Measurements from ENCODE around the gene IGF2BP3.

Gene IGF2BP3

DNA sequence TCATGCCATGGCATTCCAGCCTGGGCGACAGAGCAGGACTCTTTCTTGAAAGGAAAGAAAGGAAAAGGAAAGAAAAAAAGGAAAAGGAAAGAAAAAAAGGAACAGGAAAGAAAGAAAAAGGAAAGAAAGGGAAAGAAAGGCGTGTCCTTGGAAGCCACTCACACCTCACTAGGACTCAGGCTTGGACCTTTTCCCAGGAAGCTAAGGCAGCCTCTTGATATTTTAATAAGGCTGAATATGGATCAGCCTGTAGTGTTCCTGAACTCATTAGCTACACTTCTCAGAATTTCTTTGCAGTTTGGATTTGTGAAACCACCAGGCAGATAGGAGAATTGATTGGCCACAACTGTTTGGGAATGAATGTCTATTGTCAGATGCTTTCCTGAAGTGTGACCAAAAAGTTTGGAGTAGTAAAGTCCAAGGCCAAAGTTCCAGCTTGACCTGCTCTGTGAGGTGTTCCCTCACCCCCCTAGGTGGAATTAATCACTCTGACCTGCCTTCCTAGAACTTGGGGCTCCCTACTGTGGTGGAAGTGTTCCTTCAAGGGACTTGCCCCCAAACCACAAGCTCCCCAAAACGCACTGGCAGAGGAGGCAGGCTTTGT is 178.2 kb downstream of the IGF2BP3 start:
- TF ChIP-seq CTCF (IDR thresholded peaks at IDR 0.05), result no peak

DNA sequence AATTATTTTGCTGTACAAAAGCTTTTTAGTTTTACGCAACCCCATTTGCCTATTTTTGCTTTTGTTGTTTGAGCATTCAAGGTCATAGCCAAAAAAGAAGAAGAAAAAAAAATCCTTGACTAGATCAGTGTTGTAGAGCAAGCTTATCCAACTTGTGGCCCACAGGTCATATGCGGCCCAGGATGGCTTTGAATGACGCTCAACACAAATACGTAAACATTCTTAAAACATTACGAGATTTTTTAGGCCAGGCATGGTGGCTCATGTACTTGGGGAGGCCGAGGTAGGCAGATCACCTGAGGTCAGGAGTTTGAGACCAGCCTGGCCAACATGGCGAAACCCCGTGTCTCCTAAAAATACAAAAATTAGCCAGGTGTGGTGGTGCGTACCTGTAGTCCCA is 179.3 kb downstream of the IGF2BP3 start:
- no peak for TF ChIP-seq CTCF (IDR thresholded peaks at IDR 0.05)

DNA sequence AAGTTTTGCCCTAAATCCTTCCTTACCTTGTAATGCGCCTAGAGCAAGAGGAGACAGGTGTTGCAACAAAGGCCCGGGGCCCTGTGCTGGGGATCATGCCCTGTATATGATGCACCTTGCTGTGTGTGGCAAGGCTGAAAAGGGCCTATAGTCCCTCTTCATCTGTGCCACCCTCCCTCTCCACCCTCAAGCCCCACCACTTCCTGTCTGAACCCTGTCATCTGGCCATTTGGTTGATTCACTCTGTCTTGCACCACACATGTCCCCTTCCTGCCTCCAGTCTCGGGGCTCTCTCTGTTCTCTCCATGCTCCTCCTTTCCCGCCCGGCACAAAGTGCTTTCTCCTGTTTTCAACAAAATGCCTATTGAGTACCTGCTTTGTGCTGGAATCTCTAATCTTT is 182.7 kb downstream of the IGF2BP3 start:
- no peak for TF ChIP-seq CTCF (IDR thresholded peaks at IDR 0.05)

GRCh38 chr7:23285657-23286646 is 184.3 kb downstream of the IGF2BP3 start:
- TF ChIP-seq CTCF (IDR thresholded peaks at IDR 0.05), result no peak

DNA sequence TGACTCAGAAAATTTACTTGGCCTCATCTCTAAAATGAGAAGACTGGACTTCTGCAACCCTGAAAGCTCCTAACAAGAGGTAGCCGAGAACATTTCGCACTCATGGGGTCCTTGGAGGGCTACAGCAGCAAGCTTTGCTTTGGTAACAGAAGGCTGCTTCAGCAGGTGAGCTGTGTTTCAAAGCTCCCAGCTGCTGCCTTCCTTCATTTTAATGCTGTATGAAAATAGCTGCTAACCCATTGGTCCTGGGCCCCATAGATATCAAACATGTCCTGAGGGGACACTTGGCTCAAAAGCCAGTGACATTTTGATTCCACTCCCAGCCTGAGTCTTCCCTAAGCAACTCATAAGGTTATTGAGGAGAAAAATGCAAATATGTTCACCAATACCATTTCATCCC is 185.4 kb downstream of the IGF2BP3 start:
- TF ChIP-seq CTCF (IDR thresholded peaks at IDR 0.05), result no peak

GRCh38 chr7:23283086-23283485 is 187.2 kb downstream of the IGF2BP3 start:
- TF ChIP-seq CTCF (IDR thresholded peaks at IDR 0.05), result no peak

- no peak for TF ChIP-seq CTCF (IDR thresholded peaks at IDR 0.05)
Measured at GRCh38 chr7:23279819-23280525, 190.3 kb downstream of the IGF2BP3 start.
